H9 (cell line): Measurements from ENCODE around the gene ST8SIA5. TPM values are rescaled to one million over a fixed set of nuclear protein-coding genes. Genes with fewer than 3 reads are reported as not detected.

ENCODE experiments used
- DNase-seq: peaks from one replicate; pipeline ENCODE4 v3.0.0-alpha.2; 2017
- H2AFZ ChIP-seq: one replicate; pipeline ENCODE4 v1.6.1; 2013; ENCODE audit warnings: mild to moderate bottlenecking, low read length, control low read depth, moderate library complexity
- H2AK5ac ChIP-seq: 2 replicates; pipeline ENCODE4 v1.6.1; 2013; ENCODE audit warnings: low read length, control low read depth, mixed read lengths; ENCODE audit not compliant: insufficient read length
- H2BK120ac ChIP-seq: one replicate; pipeline ENCODE4 v1.6.1; 2013; ENCODE audit warnings: low read depth, mild to moderate bottlenecking, low read length, control low read depth, inconsistent platforms; ENCODE audit not compliant: poor library complexity, severe bottlenecking
- H2BK12ac ChIP-seq: 2 replicates; pipeline ENCODE4 v1.6.1; 2013; ENCODE audit warnings: low read length, control low read depth, mixed read lengths, low read depth; ENCODE audit not compliant: insufficient read length
- H2BK15ac ChIP-seq: 2 replicates; pipeline ENCODE4 v1.6.1; 2013; ENCODE audit warnings: low read depth, low read length, control low read depth
- H2BK20ac ChIP-seq: one replicate; pipeline ENCODE4 v1.6.1; 2013; ENCODE audit warnings: low read depth, mild to moderate bottlenecking, low read length, control low read depth, inconsistent platforms; ENCODE audit not compliant: poor library complexity, severe bottlenecking
- H2BK5ac ChIP-seq: 2 replicates; pipeline ENCODE4 v1.6.1; 2013; ENCODE audit warnings: low read length, control low read depth, mixed read lengths; ENCODE audit not compliant: insufficient read length
- H3K14ac ChIP-seq: 2 replicates; pipeline ENCODE4 v1.6.1; 2013; ENCODE audit warnings: low read length, control low read depth; ENCODE audit not compliant: insufficient read depth
- H3K18ac ChIP-seq: 2 replicates; pipeline ENCODE4 v1.6.1; 2013; ENCODE audit warnings: low read depth, mild to moderate bottlenecking, mixed read lengths, low read length, control low read depth; ENCODE audit not compliant: insufficient read length
- H3K23ac ChIP-seq: 2 replicates; pipeline ENCODE4 v1.6.1; 2013; ENCODE audit warnings: low read length, control low read depth, mixed read lengths, low read depth; ENCODE audit not compliant: insufficient read length
- H3K23me2 ChIP-seq: 2 replicates; pipeline ENCODE4 v1.6.1; 2013; ENCODE audit warnings: low read depth, mild to moderate bottlenecking, mixed read lengths, low read length, control low read depth; ENCODE audit not compliant: insufficient read length, poor library complexity, severe bottlenecking
- H3K27ac ChIP-seq: 2 replicates; pipeline ENCODE4 v1.5.1; 2013; ENCODE audit warnings: low read length, control low read depth, mixed read lengths, low read depth; ENCODE audit not compliant: insufficient read length
- H3K27me3 ChIP-seq: 2 replicates; pipeline ENCODE4 v1.6.1; 2013; ENCODE audit warnings: low read length, control low read depth, inconsistent platforms; ENCODE audit not compliant: insufficient read depth
- H3K4ac ChIP-seq: 2 replicates; pipeline ENCODE4 v1.6.1; 2013; ENCODE audit warnings: low read depth, mild to moderate bottlenecking, control low read depth, inconsistent platforms, low read length, moderate library complexity
- H3K4me1 ChIP-seq: 2 replicates; pipeline ENCODE4 v1.6.1; 2013; ENCODE audit warnings: low read length, control low read depth, inconsistent platforms; ENCODE audit not compliant: insufficient read depth
- H3K4me2 ChIP-seq: 2 replicates; pipeline ENCODE4 v1.6.1; 2013; ENCODE audit warnings: low read length, control low read depth, mixed read lengths; ENCODE audit not compliant: insufficient read length, insufficient read depth
- H3K56ac ChIP-seq: 2 replicates; pipeline ENCODE4 v1.6.1; 2013; ENCODE audit warnings: low read depth, mild to moderate bottlenecking, mixed read lengths, low read length, control low read depth; ENCODE audit not compliant: insufficient read length
- H3K79me1 ChIP-seq: 2 replicates; pipeline ENCODE4 v1.6.1; 2013; ENCODE audit warnings: low read depth, mild to moderate bottlenecking, moderate library complexity, low read length, control low read depth, inconsistent platforms; ENCODE audit not compliant: insufficient read depth, poor library complexity, severe bottlenecking
- H3K79me2 ChIP-seq: 2 replicates; pipeline ENCODE4 v1.6.1; 2013; ENCODE audit warnings: low read length, control low read depth, inconsistent platforms; ENCODE audit not compliant: insufficient read depth
- H3K9ac ChIP-seq: 2 replicates; pipeline ENCODE4 v1.6.1; 2013; ENCODE audit warnings: low read length, control low read depth, mixed read lengths; ENCODE audit not compliant: insufficient read length; ENCODE audit errors: extremely low read depth
- H3K9me3 ChIP-seq: one replicate; pipeline ENCODE4 v1.6.1; 2013; ENCODE audit warnings: low read depth, low read length, inconsistent platforms; ENCODE audit not compliant: control insufficient read depth
- H3T11ph ChIP-seq: one replicate; pipeline ENCODE4 v1.6.1; 2013; ENCODE audit warnings: mild to moderate bottlenecking, low read length, control low read depth, inconsistent platforms
- H4K20me1 ChIP-seq: one replicate; pipeline ENCODE4 v1.6.1; 2013; ENCODE audit not compliant: control insufficient read depth, insufficient read length, insufficient read depth
- H4K5ac ChIP-seq: 2 replicates; pipeline ENCODE4 v1.6.1; 2013; ENCODE audit warnings: low read depth, mild to moderate bottlenecking, mixed read lengths, low read length, control low read depth; ENCODE audit not compliant: insufficient read length
- H4K8ac ChIP-seq: replicated peaks from 2 replicates; pipeline ENCODE4 v1.6.1; 2013; ENCODE audit warnings: low read length, control low read depth, mixed read lengths, low read depth; ENCODE audit not compliant: insufficient read length
- H4K91ac ChIP-seq: 2 replicates; pipeline ENCODE4 v1.6.1; 2013; ENCODE audit warnings: low read depth, mild to moderate bottlenecking, moderate library complexity, mixed read lengths, low read length, control low read depth; ENCODE audit not compliant: insufficient read length
- H3K27ac Mint-ChIP-seq, 3 experiments: 2 replicates in 2 of 3; 3 replicates in 1 of 3; pipeline ENCODE4 v1.8.0; 2020 to 2021; ENCODE audit warnings: mixed read lengths in 3 of 3, mild to moderate bottlenecking in 1 of 3, moderate library complexity in 1 of 3
- H3K27me3 Mint-ChIP-seq: 2 replicates; pipeline ENCODE4 v1.8.0; 2021; ENCODE audit warnings: low read depth, mild to moderate bottlenecking, moderate library complexity, mixed read lengths
- H3K36me3 Mint-ChIP-seq, 3 experiments: 2 replicates in 2 of 3; 3 replicates in 1 of 3; pipeline ENCODE4 v1.8.0; 2020 to 2021; ENCODE audit warnings: low read depth in 3 of 3, mixed read lengths in 3 of 3; ENCODE audit not compliant: insufficient read depth in 1 of 3
- H3K4me1 Mint-ChIP-seq, 2 experiments: 2 replicates each; pipeline ENCODE4 v1.8.0; 2020; ENCODE audit warnings: mixed read lengths in 2 of 2
- H3K4me3 Mint-ChIP-seq, 2 experiments: 2 replicates in 1 of 2; 3 replicates in 1 of 2; pipeline ENCODE4 v1.8.0; 2020 to 2021; ENCODE audit warnings: mild to moderate bottlenecking in 2 of 2, mixed read lengths in 2 of 2, moderate library complexity in 1 of 2
- H3K9me3 Mint-ChIP-seq, 2 experiments: 2 replicates in 1 of 2; 3 replicates in 1 of 2; pipeline ENCODE4 v1.8.0; 2020; ENCODE audit warnings: mild to moderate bottlenecking in 2 of 2, mixed read lengths in 2 of 2, moderate library complexity in 1 of 2
- CTCF ChIP-seq: fragments of 200-600 bp; sonication (generic); conservative IDR thresholded peaks from 3 replicates; pipeline ENCODE4 v1.8.0; 2021; ENCODE audit warnings: antibody characterized with exemption, mild to moderate bottlenecking
- WGBS: extraction: QIAGEN DNeasy Blood & Tissue Kit; methylation state at CpG from one replicate; pipeline ENCODE4 v1.1.7; 2013; ENCODE audit warnings: missing lambda C conversion rate, low lambda C conversion rate, mixed read lengths; ENCODE audit not compliant: insufficient read length; ENCODE audit errors: extremely low coverage; 5-methylcytosine and 5-hydroxymethylcytosine counted together
- total RNA-seq: library from RNA; stranded (reverse); gene quantifications from 2 replicates; pipeline ENCODE4 v1.2.1, GENCODE V29; 2021

ST8SIA5 gene
- total RNA-seq, 1 experiment from 2014 or later = 0.63 TPM

- no CpG with 5 or more reads among the region's 7 CpGs for WGBS
- H3K23ac ChIP-seq = no peak overlapping the region
- H2BK120ac ChIP-seq = no peak overlapping the region
- no peak for TF ChIP-seq CTCF
- no peaks in the 10 kb centered on the region for H3K27me3 ChIP-seq
- H4K91ac ChIP-seq = no peak overlapping the region
- Mint-ChIP-seq H3K27me3 (peaks cover 2% of the 10 kb centered on the region; the same call in 1 of the 2 replicates), H3K9me3 (no peaks in the 10 kb centered on the region), H3K4me1 (peaks cover 14 to 17% of the 10 kb centered on the region in 2 experiments), H3K4me3 (no peak overlapping the region), H3K36me3 (no peaks in the 10 kb centered on the region; a peak in 1 of 7 replicates), H3K27ac (no peak overlapping the region)
- no peak overlapping the region for H2AK5ac ChIP-seq
- DNase-seq = no peak
- no peak overlapping the region for H3K9ac ChIP-seq
- no peak overlapping the region for H3K4me2 ChIP-seq
- no peak overlapping the region for H2BK12ac ChIP-seq
- H2BK5ac ChIP-seq = no peak overlapping the region
- no peak overlapping the region for H3K27ac ChIP-seq
- H3K56ac ChIP-seq = no peak overlapping the region
- H3K79me1 ChIP-seq = no peaks in the 10 kb centered on the region
- H3K18ac ChIP-seq = no peak overlapping the region
- no peak overlapping the region for H4K8ac ChIP-seq
- no peaks in the 10 kb centered on the region for H3K79me2 ChIP-seq
- no peak overlapping the region for H3K4ac ChIP-seq
- H2AFZ ChIP-seq = no peak overlapping the region
- no peak overlapping the region for H4K5ac ChIP-seq
- no peak overlapping the region for H3K14ac ChIP-seq
- no peaks in the 10 kb centered on the region for H3K9me3 ChIP-seq
- H4K20me1 ChIP-seq = no peaks in the 10 kb centered on the region
- H2BK20ac ChIP-seq = no peak overlapping the region
- no peak overlapping the region for H2BK15ac ChIP-seq
- H3T11ph ChIP-seq = no peak overlapping the region
- H3K23me2 ChIP-seq = no peaks in the 10 kb centered on the region
- H3K4me1 ChIP-seq = no peaks in the 10 kb centered on the region; the same call in 1 of the 2 replicates
These were observed 52.7 kb downstream of the ST8SIA5 start for GRCh38 chr18:46704189-46704588.
